SU-DHL-6 (cell line): ENCODE measurements around the gene TRIOBP.

Experiments used
- H2AFZ ChIP-seq: fragments of 200-600 bp; sonication (generic); 2 replicates; pipeline ENCODE4 v1.6.1; 2014; ENCODE audit warnings: low read depth, mild to moderate bottlenecking, moderate library complexity, mixed read lengths, antibody characterized with exemption, low read length; ENCODE audit not compliant: severe bottlenecking
- H3F3A ChIP-seq: fragments of 200-600 bp; shearing (Covaris generic); 2 replicates; pipeline ENCODE4 v1.6.0; 2016; ENCODE audit warnings: antibody characterized with exemption, mild to moderate bottlenecking; ENCODE audit not compliant: insufficient read depth
- H3K27ac ChIP-seq: fragments of 200-600 bp; sonication (generic); 2 replicates; pipeline ENCODE4 v1.5.1; 2016; ENCODE audit warnings: low read depth, mild to moderate bottlenecking, low read length, moderate library complexity, mixed read lengths
- H3K27me3 ChIP-seq: fragments of 200-600 bp; sonication (generic), shearing (Covaris generic); 2 replicates; pipeline ENCODE4 v1.6.0; 2014; ENCODE audit warnings: mild to moderate bottlenecking, low read length
- H3K36me3 ChIP-seq: fragments of 200-600 bp; sonication (generic); 2 replicates; pipeline ENCODE4 v1.6.1; 2014; ENCODE audit warnings: mild to moderate bottlenecking, low read length, mixed read lengths
- H3K4me2 ChIP-seq: fragments of 300-600, 200-600 bp; shearing (Covaris generic), sonication (generic); 2 replicates; pipeline ENCODE4 v1.6.0; 2014; ENCODE audit warnings: low read length, low read depth, mild to moderate bottlenecking; ENCODE audit not compliant: poor library complexity, severe bottlenecking
- H3K4me3 ChIP-seq: fragments of 200-600 bp; sonication (generic); 2 replicates; pipeline ENCODE4 v1.5.1; 2014; ENCODE audit warnings: antibody characterized with exemption, low read length, mild to moderate bottlenecking, mixed read lengths; ENCODE audit not compliant: insufficient read depth, poor library complexity, severe bottlenecking
- H3K79me2 ChIP-seq: fragments of 200-600 bp; sonication (generic); 2 replicates; pipeline ENCODE4 v1.6.1; 2014; ENCODE audit warnings: mild to moderate bottlenecking, low read length, moderate library complexity; ENCODE audit not compliant: insufficient read depth
- H3K9ac ChIP-seq: fragments of 200-600 bp; sonication (generic); 2 replicates; pipeline ENCODE4 v1.7.0; 2014; ENCODE audit warnings: mild to moderate bottlenecking, low read length
- H3K9me2 ChIP-seq: fragments of 200-600 bp; sonication (generic); replicated peaks from 2 replicates; pipeline ENCODE4 v1.6.1; 2014; ENCODE audit warnings: low read length; ENCODE audit not compliant: insufficient read depth
- H3K9me3 ChIP-seq: fragments of 200-600 bp; sonication (generic); 2 replicates; pipeline ENCODE4 v1.6.1; 2014; ENCODE audit warnings: low read length, mixed read lengths; ENCODE audit not compliant: insufficient read depth
- H4K20me1 ChIP-seq: fragments of 200-600 bp; sonication (generic); 2 replicates; pipeline ENCODE4 v1.6.1; 2014; ENCODE audit warnings: low read depth, mild to moderate bottlenecking, antibody characterized with exemption, low read length, moderate library complexity, mixed read lengths
- CTCF ChIP-seq: fragments of 200-600 bp; sonication (generic); IDR thresholded peaks from one replicate; pipeline ENCODE4 v1.5.1; 2017; ENCODE audit warnings: antibody characterized with exemption, mild to moderate bottlenecking, low read length, moderate library complexity; ENCODE audit not compliant: insufficient read depth, poor library complexity, severe bottlenecking
- EZH2phosphoT487 ChIP-seq: fragments of 200-600 bp; sonication (generic), shearing (Covaris generic); conservative IDR thresholded peaks from 2 replicates; pipeline ENCODE4 v1.6.1; 2018; ENCODE audit warnings: mild to moderate bottlenecking, antibody characterized with exemption, low read length, moderate library complexity, mixed read lengths

Gene TRIOBP

DNA sequence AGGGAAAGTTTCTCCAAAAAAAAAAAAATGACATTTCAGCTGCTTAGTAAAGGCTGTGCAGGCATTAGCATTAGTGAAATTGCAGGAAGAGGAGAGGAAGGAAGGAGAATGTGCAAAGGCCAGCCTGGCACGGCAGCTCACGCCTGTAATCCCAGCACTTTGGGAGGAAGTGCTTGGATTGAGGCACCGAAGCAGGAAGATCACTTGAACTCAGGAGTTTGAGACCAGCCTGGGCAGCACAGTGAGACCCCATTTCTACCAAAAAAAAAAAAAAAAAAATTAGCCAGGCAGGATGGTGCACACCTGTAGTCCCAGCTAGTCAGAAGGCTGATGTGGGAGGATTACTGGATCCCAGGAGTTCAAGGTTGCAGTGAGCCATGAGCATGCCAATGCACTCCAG, 7.8 kb downstream of the TRIOBP start:
- TF ChIP-seq CTCF (no peak), EZH2phosphoT487 (no peak)
- Histone ChIP-seq H4K20me1 (no peaks in the 10 kb centered on the region), H3K9me2 (no peaks in the 10 kb centered on the region), H3K4me2 (no peak overlapping the region), H3K36me3 (no peaks in the 10 kb centered on the region), H3K27ac (no peak overlapping the region), H3K79me2 (no peaks in the 10 kb centered on the region), H3K9me3 (no peaks in the 10 kb centered on the region), H3K27me3 (no peaks in the 10 kb centered on the region), H3F3A (no peaks in the 10 kb centered on the region), H2AFZ (no peak overlapping the region), H3K9ac (no peak overlapping the region), H3K4me3 (no peak overlapping the region)

GRCh38 chr22:37705205-37705604, 8.4 kb downstream of the TRIOBP start:
- no peak overlapping the region for H3K27ac ChIP-seq
- no peaks in the 10 kb centered on the region for H3K27me3 ChIP-seq
- no peaks in the 10 kb centered on the region for H3K79me2 ChIP-seq
- H3K9ac ChIP-seq, result no peak overlapping the region
- no peaks in the 10 kb centered on the region for H3F3A ChIP-seq
- H3K9me2 ChIP-seq, result no peaks in the 10 kb centered on the region
- no peaks in the 10 kb centered on the region for H4K20me1 ChIP-seq
- no peaks in the 10 kb centered on the region for H3K36me3 ChIP-seq
- H2AFZ ChIP-seq, result no peak overlapping the region
- no peaks in the 10 kb centered on the region for H3K9me3 ChIP-seq
- H3K4me3 ChIP-seq, result no peak overlapping the region
- H3K4me2 ChIP-seq, result no peak overlapping the region
- TF ChIP-seq EZH2phosphoT487 (no peak), CTCF (no peak)

DNA sequence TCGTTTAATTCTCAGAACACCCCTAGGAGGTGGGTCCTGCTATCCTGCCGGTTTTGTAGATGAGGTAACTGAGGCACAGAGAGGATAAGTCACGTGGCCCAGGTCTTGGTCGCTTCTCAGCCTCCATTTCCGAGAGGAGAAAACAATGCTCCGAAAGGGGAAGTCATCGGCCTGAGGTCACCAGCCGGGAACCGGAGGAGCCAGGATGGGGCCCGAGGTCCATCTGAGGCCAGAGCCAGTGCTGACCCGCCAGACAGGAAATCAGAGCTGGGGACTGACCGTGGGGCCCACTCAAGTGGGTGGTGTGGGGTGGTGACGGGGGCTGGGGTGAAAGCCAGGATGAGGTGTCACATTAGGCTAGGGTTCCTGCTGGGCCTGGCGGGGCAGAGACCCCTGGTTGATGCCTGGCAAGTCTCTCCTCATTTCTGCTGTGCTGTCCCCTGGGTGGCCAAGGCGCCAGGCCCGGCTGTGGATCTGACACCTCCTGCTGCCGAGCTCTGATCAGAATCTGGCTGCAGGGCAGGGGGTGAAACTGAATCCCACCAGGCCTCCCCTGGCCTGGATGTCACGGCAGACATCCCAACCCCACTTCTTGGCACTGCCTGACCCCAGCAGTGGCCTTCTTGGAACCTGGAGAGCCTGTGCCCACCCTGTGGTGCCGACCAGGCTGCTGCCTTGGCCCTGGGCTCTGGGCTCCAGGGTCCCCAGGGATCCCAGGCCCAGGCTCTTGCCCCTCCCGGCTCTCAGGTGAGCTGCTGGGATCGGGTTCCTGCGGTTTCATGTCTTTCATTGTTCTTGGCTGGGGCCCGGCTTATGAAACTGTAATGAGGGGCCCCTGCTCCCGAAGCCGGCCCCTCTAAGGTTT, 12.0 kb downstream of the TRIOBP start:
- Histone ChIP-seq H3K27ac (no peak overlapping the region), H2AFZ (no peak overlapping the region), H3K4me3 (no peak overlapping the region), H3K9me2 (no peaks in the 10 kb centered on the region), H3K9ac (no peak overlapping the region), H3K27me3 (no peaks in the 10 kb centered on the region), H3K9me3 (no peaks in the 10 kb centered on the region), H4K20me1 (no peaks in the 10 kb centered on the region), H3F3A (no peaks in the 10 kb centered on the region), H3K79me2 (no peaks in the 10 kb centered on the region), H3K4me2 (no peak overlapping the region), H3K36me3 (no peaks in the 10 kb centered on the region)
- no peak for TF ChIP-seq CTCF
- no peak for TF ChIP-seq EZH2phosphoT487
